Measurements from ENCODE around the gene ZC3HAV1.
"Not testable (repeated sequence)": the region's sequence is repeated elsewhere in the genome, so short reads cannot be mapped to it uniquely, and the experiment has no call there.

Gene ZC3HAV1

GRCh38 chr7:139071680-139072079 is 37.8 kb downstream of the ZC3HAV1 start:
- peaks cover 67% of the 10 kb centered on the region for H3K4me1 Mint-ChIP-seq
- H3K4me3 Mint-ChIP-seq = peak overlapping the region; percentile 53
- peaks cover 65% of the 10 kb centered on the region for H3K36me3 Mint-ChIP-seq
- no peaks in the 10 kb centered on the region for H3K9me3 Mint-ChIP-seq
- H3K27me3 Mint-ChIP-seq = no peaks in the 10 kb centered on the region
- CTCF ChIA-PET = interaction anchor here (1.2 to 1.5 kb wide), 2 partner anchors 7 to 10 kb away, joined by 3 to 4 read pairs; no protein-coding TSS in a partner anchor
- H3K27ac Mint-ChIP-seq = peak overlapping the region; percentile 81
- DNase-seq = peak; percentile 54

GRCh38 chr7:139068544-139069399 is 40.7 kb downstream of the ZC3HAV1 start:
- peak overlapping the region; percentile 77 for H3K27ac Mint-ChIP-seq
- H3K36me3 Mint-ChIP-seq = peaks cover 79% of the 10 kb centered on the region
- CTCF ChIA-PET = interaction anchor here (0.9 kb wide), 1 partner anchor 22 kb away, joined by 3 read pairs; no protein-coding TSS in a partner anchor

GRCh38 chr7:139066315-139066714 is 43.2 kb downstream of the ZC3HAV1 start:
- CTCF ChIA-PET = interaction anchor here (9.0 kb wide), 1 partner anchor 10 kb away, joined by 53 read pairs; no protein-coding TSS in a partner anchor
- H3K27me3 Mint-ChIP-seq = no peaks in the 10 kb centered on the region
- peaks cover 66% of the 10 kb centered on the region for H3K4me1 Mint-ChIP-seq
- no peak overlapping the region for H3K4me3 Mint-ChIP-seq
- peak overlapping the region; percentile 77 for H3K27ac Mint-ChIP-seq
- no peak for DNase-seq
- H3K9me3 Mint-ChIP-seq = no peaks in the 10 kb centered on the region
- H3K36me3 Mint-ChIP-seq = peaks cover 82% of the 10 kb centered on the region

More at GRCh38 chr7:139068544-139069399, 40.7 kb downstream of the ZC3HAV1 start:
- DNase-seq = no peak
- Mint-ChIP-seq H3K27me3 (no peaks in the 10 kb centered on the region), H3K4me1 (peaks cover 69% of the 10 kb centered on the region), H3K9me3 (no peaks in the 10 kb centered on the region), H3K4me3 (no peak overlapping the region)

- Mint-ChIP-seq H3K27me3 (no peaks in the 10 kb centered on the region), H3K9me3 (no peaks in the 10 kb centered on the region), H3K36me3 (peaks cover 87% of the 10 kb centered on the region), H3K27ac (peak overlapping the region; percentile 63), H3K4me1 (peaks cover 71% of the 10 kb centered on the region), H3K4me3 (no peak overlapping the region)
- DNase-seq = no peak
- CTCF ChIA-PET = interaction anchor here (1.5 to 9.0 kb wide), 2 partner anchors 11 to 48 kb away, joined by 4 to 53 read pairs; no protein-coding TSS in a partner anchor
Measured at GRCh38 chr7:139065323-139065722, 44.2 kb downstream of the ZC3HAV1 start.

GRCh38 chr7:139061416-139061815 is 48.1 kb downstream of the ZC3HAV1 start:
- Mint-ChIP-seq H3K36me3 (peaks cover 76% of the 10 kb centered on the region), H3K4me3 (no peak overlapping the region), H3K9me3 (no peaks in the 10 kb centered on the region), H3K4me1 (peaks cover 67% of the 10 kb centered on the region), H3K27me3 (no peaks in the 10 kb centered on the region), H3K27ac (peak overlapping the region; percentile 81)
- CTCF ChIA-PET = interaction anchor here (9.0 kb wide), 1 partner anchor 14 kb away, joined by 53 read pairs; no protein-coding TSS in a partner anchor
- no peak for DNase-seq

- Mint-ChIP-seq H3K27me3 (no peaks in the 10 kb centered on the region), H3K9me3 (no peaks in the 10 kb centered on the region), H3K36me3 (peaks cover 72% of the 10 kb centered on the region), H3K4me1 (peaks cover 67% of the 10 kb centered on the region), H3K27ac (peak overlapping the region; percentile 81), H3K4me3 (no peak overlapping the region)
- CTCF ChIA-PET = interaction anchor here (1.1 to 9.0 kb wide), 2 partner anchors 10 to 15 kb away, joined by 5 to 53 read pairs; no protein-coding TSS in a partner anchor
- DNase-seq = no peak
Measured at GRCh38 chr7:139060695-139061237, 48.8 kb downstream of the ZC3HAV1 start.

GRCh38 chr7:139059905-139060304 is 49.6 kb downstream of the ZC3HAV1 start:
- Mint-ChIP-seq H3K9me3 (no peaks in the 10 kb centered on the region), H3K4me1 (peaks cover 59% of the 10 kb centered on the region), H3K4me3 (no peak overlapping the region), H3K36me3 (peaks cover 68% of the 10 kb centered on the region), H3K27me3 (no peaks in the 10 kb centered on the region), H3K27ac (peak overlapping the region; percentile 81)
- CTCF ChIA-PET = interaction anchor here (1.1 to 9.0 kb wide), 5 partner anchors 9 to 174 kb away, joined by 3 to 53 read pairs (median 5); no protein-coding TSS in a partner anchor
- DNase-seq = no peak

- Mint-ChIP-seq H3K4me1 (peaks cover 53% of the 10 kb centered on the region), H3K9me3 (no peaks in the 10 kb centered on the region), H3K4me3 (no peak overlapping the region), H3K27ac (peak overlapping the region; percentile 46), H3K27me3 (no peaks in the 10 kb centered on the region), H3K36me3 (peaks cover 68% of the 10 kb centered on the region)
- DNase-seq = no peak
- CTCF ChIA-PET = interaction anchor here (0.6 to 9.0 kb wide), 4 partner anchors 8 to 42 kb away, joined by 4 to 53 read pairs (median 6); no protein-coding TSS in a partner anchor
Measured at GRCh38 chr7:139058943-139059342, 50.6 kb downstream of the ZC3HAV1 start.

- H3K4me3 Mint-ChIP-seq = no peak overlapping the region
- CTCF ChIA-PET = interaction anchor here (0.8 kb wide), 1 partner anchor 38 kb away, joined by 3 read pairs; no protein-coding TSS in a partner anchor
- no peak for DNase-seq
- H3K27me3 Mint-ChIP-seq = no peaks in the 10 kb centered on the region
- H3K27ac Mint-ChIP-seq = no peak overlapping the region
- H3K9me3 Mint-ChIP-seq = no peaks in the 10 kb centered on the region
- H3K4me1 Mint-ChIP-seq = peaks cover 35% of the 10 kb centered on the region
- H3K36me3 Mint-ChIP-seq = peaks cover 63% of the 10 kb centered on the region
Measured at GRCh38 chr7:139055674-139056073, 53.8 kb downstream of the ZC3HAV1 start.

GRCh38 chr7:139054656-139055055 is 54.9 kb downstream of the ZC3HAV1 start:
- H3K9me3 Mint-ChIP-seq, DNase-seq, H3K27me3 Mint-ChIP-seq, CTCF ChIA-PET, H3K4me3 Mint-ChIP-seq: not testable (repeated sequence)
- Mint-ChIP-seq H3K36me3 (peaks cover 61% of the 10 kb centered on the region), H3K4me1 (peaks cover 33% of the 10 kb centered on the region), H3K27ac (peak overlapping the region; percentile 55)

- H3K9me3 Mint-ChIP-seq = no peaks in the 10 kb centered on the region
- H3K27me3 Mint-ChIP-seq = no peaks in the 10 kb centered on the region
- H3K4me1 Mint-ChIP-seq = peaks cover 38% of the 10 kb centered on the region
- H3K27ac Mint-ChIP-seq = peak overlapping the region; percentile 55
- H3K36me3 Mint-ChIP-seq = peaks cover 65% of the 10 kb centered on the region
- CTCF ChIA-PET = interaction anchor here (1.0 to 4.6 kb wide), 4 partner anchors 10 to 168 kb away, joined by 3 to 12 read pairs (median 6); no protein-coding TSS in a partner anchor
- no peak for DNase-seq
- H3K4me3 Mint-ChIP-seq = no peak overlapping the region
Measured at GRCh38 chr7:139054101-139054500, 55.4 kb downstream of the ZC3HAV1 start.

GRCh38 chr7:139051655-139052054 is 57.9 kb downstream of the ZC3HAV1 start:
- Mint-ChIP-seq H3K4me1 (peaks cover 50% of the 10 kb centered on the region), H3K36me3 (peaks cover 74% of the 10 kb centered on the region), H3K27ac (peak overlapping the region; percentile 49), H3K4me3 (no peak overlapping the region), H3K9me3 (no peaks in the 10 kb centered on the region), H3K27me3 (no peaks in the 10 kb centered on the region)
- DNase-seq = no peak
- CTCF ChIA-PET = interaction anchor here (4.6 kb wide), 1 partner anchor 23 kb away, joined by 12 read pairs; no protein-coding TSS in a partner anchor

GRCh38 chr7:139049936-139050335 is 59.6 kb downstream of the ZC3HAV1 start:
- Mint-ChIP-seq H3K27ac (peak overlapping the region; percentile 37), H3K36me3 (peaks cover 82% of the 10 kb centered on the region), H3K9me3 (no peaks in the 10 kb centered on the region), H3K4me1 (peaks cover 63% of the 10 kb centered on the region), H3K27me3 (no peaks in the 10 kb centered on the region), H3K4me3 (no peak overlapping the region)
- DNase-seq = no peak
- CTCF ChIA-PET = interaction anchor here (0.6 to 4.6 kb wide), 4 partner anchors 9 to 32 kb away, joined by 3 to 12 read pairs (median 6); no protein-coding TSS in a partner anchor

GRCh38 chr7:139049111-139049510 is 60.4 kb downstream of the ZC3HAV1 start:
- CTCF ChIA-PET = no interaction called here
- H3K27me3 Mint-ChIP-seq = no peaks in the 10 kb centered on the region
- no peak for DNase-seq
- peaks cover 68% of the 10 kb centered on the region for H3K4me1 Mint-ChIP-seq
- peaks cover 82% of the 10 kb centered on the region for H3K36me3 Mint-ChIP-seq
- no peaks in the 10 kb centered on the region for H3K9me3 Mint-ChIP-seq
- H3K27ac Mint-ChIP-seq = no peak overlapping the region
- no peak overlapping the region for H3K4me3 Mint-ChIP-seq
